ENCODE data around the gene REEP1. TPM values are rescaled to one million over a fixed set of nuclear protein-coding genes. Genes with fewer than 3 reads are reported as not detected.

The REEP1 gene
- total and polyA plus RNA-seq, 9 of the 15 experiments (the other 6 are each of a cell fraction or from before 2014, with no cell fraction given) = 0.11 to 0.67 (median 0.13) TPM

- H3K4me3 ChIP-seq = no peak overlapping the region
- H3K4me1 ChIP-seq (replicated peaks in 1 of 2; ENCODE audit: control insufficient read depth in 2 of 2, insufficient read depth in 2 of 2, low read length in 2 of 2) = no peaks in the 10 kb centered on the region
- H3K9ac ChIP-seq (ENCODE audit: insufficient read depth in 1 of 2, low read depth in 2 of 2, low read length in 2 of 2) = no peak overlapping the region
- DNase-seq (ENCODE audit: extremely low read depth in 1 of 4, low spot score in 3 of 4) (no peak), ATAC-seq (no peak), FAIRE-seq (no peak)
- H3K79me2 ChIP-seq (ENCODE audit: control insufficient read depth, insufficient read depth, low read length) = no peaks in the 10 kb centered on the region
- H3K27ac ChIP-seq (ENCODE audit: extremely low read depth, low read depth, low read length) = no peak overlapping the region
- BruUV-seq (replicated peaks) = no TSS peak
- 0% methylated on average over 2 of the region's 2 CpGs for WGBS (ENCODE audit: insufficient coverage, low coverage, missing lambda C conversion rate)
- no peak overlapping the region for H2AFZ ChIP-seq (ENCODE audit: low read depth, low read length)
- H3K9me3 ChIP-seq (replicated peaks; ENCODE audit: control insufficient read depth, insufficient read depth, low read depth, low read length) = no peaks in the 10 kb centered on the region
- no peak overlapping the region for H3K4me2 ChIP-seq (ENCODE audit: insufficient read depth, low read length)
- intact Hi-C loops (cut with micrococcal nuclease) (no loop called here), in situ Hi-C loops (cut with MboI) (no loop called here)
- no peaks in the 10 kb centered on the region for H4K20me1 ChIP-seq (replicated peaks; ENCODE audit: control insufficient read depth, insufficient read depth, low read length)
- CTCF ChIA-PET (ENCODE audit: low intra/inter-chr PET ratio) = no interaction called here
- H3K9me1 ChIP-seq (ENCODE audit: control insufficient read depth, insufficient read depth, low read length) = no peaks in the 10 kb centered on the region
- peaks cover 3 to 9% of the 10 kb centered on the region in 2 experiments; a peak in 3 of 5 replicates for H3K27me3 ChIP-seq (ENCODE audit: control insufficient read depth in 2 of 2, insufficient read depth in 2 of 2, low read length in 2 of 2)
- H3K36me3 ChIP-seq (ENCODE audit: control insufficient read depth, insufficient read depth, low read length) = no peaks in the 10 kb centered on the region
- POLR2A ChIA-PET = no interaction called here
- TF ChIP-seq ZNF431 (CRISPR knock-in tag; IDR thresholded peaks at IDR 0.05) = no peak
- TF ChIP-seq ZNF407 (IDR thresholded peaks at IDR 0.05; ENCODE audit: low read depth) = no peak
- TF ChIP-seq MCM7 (IDR thresholded peaks at IDR 0.05) = no peak
- TF ChIP-seq ZNF347 (CRISPR knock-in tag; IDR thresholded peaks at IDR 0.05; ENCODE audit: low read depth) = no peak
- no peak for TF ChIP-seq SMARCA5 (IDR thresholded peaks at IDR 0.05)
- TF ChIP-seq ESRRA (IDR thresholded peaks at IDR 0.05; ENCODE audit: borderline replicate concordance, low read depth) = no peak
- no peak for TF ChIP-seq ZNF444 (CRISPR knock-in tag; IDR thresholded peaks at IDR 0.05)
- TF ChIP-seq GTF2B (IDR thresholded peaks at IDR 0.05; ENCODE audit: extremely low read depth, insufficient read length) = no peak
- TF ChIP-seq PRMT5 (CRISPR knock-in tag; IDR thresholded peaks at IDR 0.05) = no peak
- TF ChIP-seq RUNX1 (IDR thresholded peaks at IDR 0.05; ENCODE audit: low read depth) = no peak
- no peak for TF ChIP-seq MYNN (IDR thresholded peaks at IDR 0.05)
- no peak for TF ChIP-seq MYNN (CRISPR knock-in tag; IDR thresholded peaks at IDR 0.05)
- no peak for TF ChIP-seq ZMIZ1 (IDR thresholded peaks at IDR 0.05; ENCODE audit: low read depth in 2 of 2, low read length in 2 of 2)
Measured at GRCh38 chr2:86272111-86272510, 65.3 kb downstream of the REEP1 start.
